ENCODE measurements around the gene PLXNA3.
A peak's percentile ranks its signal among the peaks of the same experiment; 100 is the strongest.

Gene PLXNA3

GRCh38 chrX:154458116-154458953 lies at the start of gene PLXNA3:
Gene PLXNA3, plus strand, starts transcription at chrX:154458281. Its CDS starts 1,903 bp downstream, at chrX:154460184.
- DNase-seq = peak; percentile 29

GRCh38 chrX:154408659-154409221 lies 49.3 kb upstream of the PLXNA3 start:
- DNase-seq = no peak

DNA sequence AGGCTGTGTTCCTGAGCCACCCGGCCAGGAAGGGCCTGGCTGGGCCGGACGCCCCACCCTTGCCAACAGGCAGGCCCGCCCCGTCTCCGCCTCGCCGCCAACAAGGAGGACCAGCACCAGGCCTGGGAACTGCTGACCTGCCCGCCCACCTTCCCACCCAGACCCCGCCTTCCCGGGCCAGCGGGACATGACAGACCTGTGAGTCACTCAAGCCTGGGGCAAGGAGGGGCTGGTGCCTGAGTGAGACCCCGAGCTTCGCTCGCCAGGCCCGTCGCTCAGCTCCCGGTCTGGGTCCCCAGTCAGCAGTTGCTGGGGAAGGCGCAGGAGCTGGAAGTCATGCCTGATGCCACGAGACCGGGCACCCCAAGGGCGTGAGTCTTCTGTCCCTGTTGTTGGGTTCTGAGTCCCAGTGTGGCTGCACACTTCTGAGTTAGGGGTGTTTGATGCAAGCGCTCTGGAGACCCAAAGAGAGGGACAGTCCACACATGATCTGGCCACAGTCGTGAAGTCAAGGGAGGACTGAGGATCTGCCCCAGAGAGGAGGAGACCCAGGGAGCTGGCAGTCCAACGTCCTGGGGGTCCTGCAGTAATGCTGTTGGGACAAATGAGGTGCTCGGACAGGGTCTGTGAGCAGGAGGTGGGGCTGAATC lies 48.7 kb upstream of the PLXNA3 start, which contains the start of gene DNASE1L1:
Gene DNASE1L1, minus strand, starts transcription at position 33 of the 650 bp plus-strand sequence. CDS start 3,686 bp downstream, outside the sequence.
- DNase-seq = no peak

DNA sequence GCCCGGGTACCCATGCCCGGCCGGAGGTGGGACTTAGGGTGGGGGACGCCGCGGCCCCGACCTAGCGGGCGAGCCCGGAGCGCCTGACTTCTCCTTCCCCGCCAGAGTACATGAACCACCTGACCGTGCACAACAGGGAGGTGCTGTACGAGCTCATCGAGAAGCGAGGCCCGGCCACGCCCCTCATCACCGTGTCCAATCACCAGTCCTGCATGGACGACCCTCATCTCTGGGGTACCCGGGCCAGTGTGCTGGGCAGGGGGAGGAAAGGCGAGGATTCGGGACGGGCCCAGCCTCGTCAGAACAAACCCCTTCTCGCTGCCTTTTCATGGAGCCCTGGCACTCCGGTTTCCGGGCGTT lies 46.1 kb upstream of the PLXNA3 start:
- peak; percentile 68 for DNase-seq

DNA sequence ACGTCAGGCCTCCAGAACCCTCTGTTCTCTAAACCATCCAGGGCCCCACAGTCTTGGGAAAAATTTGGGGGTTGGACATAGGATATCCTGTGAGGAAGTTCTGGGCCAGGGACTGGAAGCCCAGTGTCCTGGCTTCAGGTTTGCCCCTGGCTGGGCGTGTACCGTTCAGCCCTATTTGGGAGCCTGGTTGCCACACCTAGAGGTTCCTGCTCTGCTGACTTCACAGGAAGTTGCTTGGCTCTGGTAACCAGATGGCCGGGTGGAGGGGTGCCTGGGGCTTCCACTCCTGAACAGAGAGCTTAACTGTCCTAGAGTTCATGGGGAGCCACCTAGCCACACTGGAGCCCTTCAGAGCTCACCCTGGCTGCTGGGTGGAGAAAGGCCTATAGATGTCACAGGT lies 45.6 kb upstream of the PLXNA3 start:
- DNase-seq = no peak

- DNase-seq = no peak
These were observed 44.9 kb upstream of the PLXNA3 start for GRCh38 chrX:154413142-154413541.

DNA sequence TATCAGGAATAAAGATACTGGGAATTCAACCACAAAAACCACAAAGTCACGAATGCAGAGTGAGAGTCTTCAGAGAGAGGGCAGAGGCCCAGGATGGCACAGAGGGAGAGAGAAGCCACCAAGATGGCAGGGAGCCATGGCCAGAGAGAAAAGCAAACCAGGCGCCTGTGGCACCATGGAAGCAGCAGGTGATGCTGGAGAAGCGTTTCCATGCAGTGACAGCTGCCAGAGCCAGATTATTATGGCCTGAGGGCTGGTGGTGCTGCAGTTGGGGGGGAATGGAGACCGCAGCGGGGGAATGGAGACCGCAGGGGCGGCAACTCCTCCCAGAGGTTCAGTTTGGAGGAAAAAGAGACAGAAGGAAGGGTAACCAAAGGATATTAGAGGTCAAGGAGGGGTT lies 40.9 kb upstream of the PLXNA3 start:
- DNase-seq = peak; percentile 81

GRCh38 chrX:154419189-154419588 lies 38.9 kb upstream of the PLXNA3 start:
- DNase-seq = no peak

DNA sequence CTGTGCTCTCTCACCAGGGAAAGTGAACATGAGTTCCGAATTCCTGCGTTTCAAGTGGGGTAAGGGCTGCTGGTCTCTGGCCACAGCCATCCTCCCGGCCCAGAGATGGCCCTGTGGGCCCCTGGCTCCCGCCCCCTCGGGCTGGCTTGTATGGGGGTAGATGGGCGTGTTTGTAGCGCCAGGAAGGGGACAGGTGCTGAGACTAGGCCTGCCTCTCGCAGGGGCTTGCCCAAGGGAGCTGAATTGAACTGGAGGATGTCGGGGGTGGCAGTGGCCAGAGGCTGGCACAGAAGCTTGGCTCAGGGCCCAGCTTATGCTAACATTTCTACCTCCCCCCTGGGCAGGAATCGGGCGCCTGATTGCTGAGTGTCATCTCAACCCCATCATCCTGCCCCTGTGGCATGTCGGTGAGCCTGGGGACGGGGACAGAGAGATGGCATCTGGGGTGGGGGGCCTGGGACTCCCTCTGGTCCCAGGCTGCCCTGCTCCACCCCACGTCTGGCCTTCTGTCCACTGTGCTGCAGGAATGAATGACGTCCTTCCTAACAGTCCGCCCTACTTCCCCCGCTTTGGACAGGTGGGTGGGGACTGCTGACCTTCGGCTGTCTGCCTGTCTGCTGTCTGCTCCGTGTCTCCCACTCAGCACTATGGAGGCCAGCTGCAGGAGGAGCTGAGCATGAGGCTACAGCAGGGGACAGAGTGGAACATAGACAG lies 38.2 kb upstream of the PLXNA3 start:
- DNase-seq = peak; percentile 51

- no peak for DNase-seq
These were observed 37.7 kb upstream of the PLXNA3 start for GRCh38 chrX:154420402-154420756.

DNA sequence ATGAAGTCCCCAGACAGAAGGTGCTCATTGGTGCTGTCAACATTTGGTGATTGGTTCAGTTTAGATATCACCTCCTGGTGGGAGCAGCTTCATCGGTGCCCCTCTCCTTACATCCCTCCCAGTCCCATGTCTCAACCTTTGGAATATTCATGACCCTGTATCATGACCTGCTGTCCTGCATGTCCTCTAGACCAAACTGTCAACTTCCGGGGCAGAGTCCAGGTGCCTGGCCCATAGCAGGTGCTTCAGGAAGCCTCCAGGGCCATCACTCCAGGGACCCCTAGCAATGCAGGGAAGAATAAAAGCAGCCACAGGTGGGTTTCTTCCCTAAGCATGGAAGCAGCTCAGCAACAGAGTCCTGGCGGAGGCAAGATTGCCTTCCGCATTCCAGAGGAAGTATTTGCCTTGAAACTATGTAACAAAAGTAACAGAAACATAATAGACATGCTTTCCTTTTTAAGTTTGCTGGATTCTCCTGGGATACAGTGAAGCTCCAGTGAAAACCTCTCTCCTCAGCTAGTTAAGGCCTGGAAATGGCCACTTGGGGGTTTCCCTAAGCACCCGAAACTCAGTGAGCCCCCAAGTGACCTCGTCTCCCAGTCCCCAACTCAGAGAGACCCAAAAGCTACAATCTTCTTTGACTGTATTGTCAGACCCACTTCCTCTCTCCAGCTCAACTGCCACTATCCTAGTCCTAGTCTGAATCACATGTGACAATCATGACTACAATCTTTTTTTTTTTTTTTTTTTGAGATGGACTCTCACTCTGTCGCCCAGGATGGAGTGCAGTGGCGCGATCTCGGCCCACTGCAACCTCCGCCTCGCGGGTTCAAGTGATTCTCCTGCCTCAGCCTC lies 30.9 kb upstream of the PLXNA3 start:
- no peak for DNase-seq

DNA sequence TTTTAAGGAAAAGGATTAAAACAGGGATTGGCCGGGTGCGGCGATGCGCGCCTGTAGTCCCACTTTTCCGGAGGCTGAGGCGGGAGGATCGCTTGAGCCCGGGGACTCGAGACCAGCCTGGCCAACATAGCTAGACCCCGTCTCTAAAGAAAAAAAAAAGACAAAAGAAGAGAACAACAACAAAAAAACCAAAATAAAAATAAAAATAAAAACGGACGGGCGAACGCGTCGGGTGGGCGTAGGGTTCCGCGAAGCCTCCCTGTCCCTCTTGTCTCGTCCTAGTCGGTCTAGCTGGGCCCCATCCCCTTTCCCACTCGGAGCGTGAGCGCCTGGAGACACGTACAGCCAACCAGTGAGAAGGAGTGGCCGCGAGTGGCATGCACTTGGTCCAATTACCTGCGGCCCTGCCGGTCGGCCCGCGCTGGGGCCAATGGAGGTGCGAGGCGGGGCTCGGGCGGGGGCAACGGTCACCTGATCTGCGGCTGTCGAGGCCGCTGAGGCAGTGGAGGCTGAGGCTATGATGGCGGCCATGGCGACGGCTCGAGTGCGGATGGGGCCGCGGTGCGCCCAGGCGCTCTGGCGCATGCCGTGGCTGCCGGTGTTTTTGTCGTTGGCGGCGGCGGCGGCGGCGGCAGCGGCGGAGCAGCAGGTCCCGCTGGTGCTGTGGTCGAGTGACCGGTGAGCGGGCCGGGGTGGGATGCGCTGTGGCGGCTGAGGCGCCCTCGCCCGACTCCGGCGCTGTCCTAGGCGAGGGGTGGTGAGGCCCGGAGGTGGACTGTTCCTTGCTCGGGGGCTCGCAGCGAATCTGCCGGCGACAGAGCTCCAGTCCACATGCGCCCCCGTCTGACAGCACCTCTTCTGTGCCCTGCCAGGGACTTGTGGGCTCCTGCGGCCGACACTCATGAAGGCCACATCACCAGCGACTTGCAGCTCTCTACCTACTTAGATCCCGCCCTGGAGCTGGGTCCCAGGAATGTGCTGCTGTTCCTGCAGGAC lies 29.6 kb upstream of the PLXNA3 start, which contains the start of gene ATP6AP1:
Gene ATP6AP1, plus strand, starts transcription at position 502 of the 996 bp plus-strand sequence. Its CDS starts 16 bp downstream, at position 518.
- peak; percentile 92 for DNase-seq

- DNase-seq = no peak
These were observed 28.4 kb upstream of the PLXNA3 start for GRCh38 chrX:154429711-154430110.

DNA sequence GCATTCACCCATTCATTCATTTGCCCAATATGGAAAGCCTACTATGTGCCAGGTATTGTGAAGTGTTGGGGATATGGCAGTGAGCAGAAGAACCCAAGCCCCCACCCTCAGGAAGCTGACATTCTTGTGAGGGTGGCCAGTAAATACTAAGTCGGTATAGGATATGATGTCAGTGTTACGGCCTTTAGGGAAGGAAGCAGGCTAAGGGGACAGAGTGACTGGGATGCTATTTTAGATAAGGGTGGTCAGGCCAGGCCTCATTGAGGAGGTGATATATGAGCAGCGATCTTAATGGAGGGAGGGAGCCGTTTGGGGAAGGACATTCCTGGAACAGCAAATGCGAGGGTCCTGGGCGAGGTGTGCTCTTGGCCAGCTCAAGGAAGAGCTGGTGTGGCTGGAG lies 27.6 kb upstream of the PLXNA3 start:
- DNase-seq = no peak

DNA sequence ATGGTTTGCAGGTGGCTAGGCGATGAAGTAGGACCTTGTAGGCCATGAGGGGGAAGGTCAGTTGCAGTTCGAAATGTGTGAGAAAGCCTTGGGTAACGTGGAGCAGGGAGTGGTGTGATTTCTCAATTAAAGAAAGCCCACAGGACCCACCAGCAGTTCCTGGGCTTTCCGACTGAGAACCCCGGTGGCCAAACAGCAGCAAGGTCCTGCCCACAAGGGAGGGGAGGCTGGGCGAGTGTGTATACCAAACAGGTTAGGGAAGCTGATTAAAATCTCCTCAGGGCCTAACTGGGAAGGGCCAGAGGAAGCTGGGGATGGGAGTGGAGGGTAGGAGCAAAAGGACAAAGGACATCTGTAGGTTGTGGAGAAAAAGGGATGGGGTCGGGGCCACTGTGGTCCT lies 27.2 kb upstream of the PLXNA3 start:
- DNase-seq = no peak

DNA sequence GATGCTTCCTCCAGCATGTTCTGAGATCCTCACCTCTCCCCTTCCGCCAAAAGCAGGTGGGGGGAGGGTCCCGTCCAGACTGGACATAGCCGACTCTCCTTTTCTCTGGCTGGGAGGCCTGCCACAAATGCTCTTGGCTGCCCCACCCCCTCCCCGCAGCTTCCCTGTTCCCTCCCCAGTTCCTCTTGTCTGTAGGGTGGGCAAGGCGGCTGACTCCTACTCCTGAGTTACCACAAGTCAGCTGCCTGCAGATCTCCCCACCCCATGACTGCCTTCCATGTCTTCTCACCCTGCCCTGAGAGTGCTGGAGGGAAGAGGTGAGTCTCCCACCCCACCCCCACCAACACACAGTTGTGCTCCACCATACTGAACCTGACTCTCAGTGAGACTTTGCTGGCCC lies 26.7 kb upstream of the PLXNA3 start:
- DNase-seq = no peak

GRCh38 chrX:154432210-154432609 lies 25.9 kb upstream of the PLXNA3 start:
- no peak for DNase-seq

DNA sequence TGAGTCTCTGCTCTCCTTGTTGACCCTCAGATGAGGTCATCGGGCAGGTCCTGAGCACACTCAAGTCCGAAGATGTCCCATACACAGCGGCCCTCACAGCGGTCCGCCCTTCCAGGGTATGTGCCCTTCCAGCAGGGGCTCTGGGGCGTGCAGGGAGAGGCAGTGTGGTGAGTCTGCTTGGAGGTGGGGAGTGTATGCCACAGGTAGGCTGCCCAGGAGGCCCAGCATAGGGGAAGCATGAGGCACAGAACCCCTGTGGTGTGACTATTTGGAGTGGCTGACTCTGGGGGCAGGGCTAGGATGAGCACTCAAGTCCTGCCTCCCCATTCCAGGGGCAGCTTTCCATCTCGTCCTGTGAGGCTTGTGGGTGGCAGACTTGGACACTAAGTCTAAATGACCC lies 24.5 kb upstream of the PLXNA3 start:
- no peak for DNase-seq

- DNase-seq = no peak
These were observed 23.5 kb upstream of the PLXNA3 start for GRCh38 chrX:154434394-154435168.

GRCh38 chrX:154435171-154435733 lies 22.8 kb upstream of the PLXNA3 start:
- DNase-seq = no peak
